Measurements from ENCODE around the gene MSANTD1.

Gene MSANTD1

GRCh38 chr4:3217266-3217665, 31.7 kb upstream of the MSANTD1 start:
- no peak for DNase-seq

GRCh38 chr4:3217771-3218170, 31.2 kb upstream of the MSANTD1 start:
- DNase-seq = no peak

- DNase-seq = no peak
Observed at GRCh38 chr4:3218824-3219760, 29.9 kb upstream of the MSANTD1 start.

GRCh38 chr4:3219761-3220475, 29.0 kb upstream of the MSANTD1 start:
- DNase-seq = no peak

GRCh38 chr4:3220476-3221183, 28.3 kb upstream of the MSANTD1 start:
- no peak for DNase-seq

GRCh38 chr4:3221184-3221494, 27.8 kb upstream of the MSANTD1 start:
- DNase-seq = no peak

- DNase-seq = no peak
Observed at GRCh38 chr4:3221996-3222395, 27.0 kb upstream of the MSANTD1 start.

GRCh38 chr4:3223346-3223745, 25.6 kb upstream of the MSANTD1 start:
- DNase-seq = no peak

- no peak for DNase-seq
Observed at GRCh38 chr4:3223956-3224748, 24.8 kb upstream of the MSANTD1 start.

- no peak for DNase-seq
Observed at GRCh38 chr4:3225071-3225850, 23.7 kb upstream of the MSANTD1 start.

- no peak for DNase-seq
Observed at GRCh38 chr4:3225936-3226335, 23.0 kb upstream of the MSANTD1 start.

- no peak for DNase-seq
Observed at GRCh38 chr4:3226467-3226866, 22.5 kb upstream of the MSANTD1 start.

- DNase-seq = no peak
Observed at GRCh38 chr4:3226944-3227343, 22.0 kb upstream of the MSANTD1 start.

GRCh38 chr4:3227878-3228675, 20.9 kb upstream of the MSANTD1 start:
- no peak for DNase-seq

- DNase-seq = no peak
Observed at GRCh38 chr4:3228881-3229280, 20.1 kb upstream of the MSANTD1 start.

GRCh38 chr4:3229328-3229727, 19.6 kb upstream of the MSANTD1 start:
- DNase-seq = no peak

GRCh38 chr4:3229964-3230363, 19.0 kb upstream of the MSANTD1 start:
- no peak for DNase-seq

- no peak for DNase-seq
Observed at GRCh38 chr4:3231471-3231870, 17.5 kb upstream of the MSANTD1 start.

- no peak for DNase-seq
Observed at GRCh38 chr4:3232001-3232400, 17.0 kb upstream of the MSANTD1 start.

- no peak for DNase-seq
Observed at GRCh38 chr4:3232871-3233271, 16.1 kb upstream of the MSANTD1 start.

GRCh38 chr4:3233391-3234071, 15.4 kb upstream of the MSANTD1 start:
- DNase-seq = no peak

All from bone marrow (tissue), 2 donors.